Measurements from ENCODE around the gene VAT1L. TPM values are rescaled to one million over a fixed set of nuclear protein-coding genes. Genes with fewer than 3 reads are reported as not detected.

The VAT1L gene
- total RNA-seq, 1 experiment from 2014 or later: 0.10 TPM

DNA sequence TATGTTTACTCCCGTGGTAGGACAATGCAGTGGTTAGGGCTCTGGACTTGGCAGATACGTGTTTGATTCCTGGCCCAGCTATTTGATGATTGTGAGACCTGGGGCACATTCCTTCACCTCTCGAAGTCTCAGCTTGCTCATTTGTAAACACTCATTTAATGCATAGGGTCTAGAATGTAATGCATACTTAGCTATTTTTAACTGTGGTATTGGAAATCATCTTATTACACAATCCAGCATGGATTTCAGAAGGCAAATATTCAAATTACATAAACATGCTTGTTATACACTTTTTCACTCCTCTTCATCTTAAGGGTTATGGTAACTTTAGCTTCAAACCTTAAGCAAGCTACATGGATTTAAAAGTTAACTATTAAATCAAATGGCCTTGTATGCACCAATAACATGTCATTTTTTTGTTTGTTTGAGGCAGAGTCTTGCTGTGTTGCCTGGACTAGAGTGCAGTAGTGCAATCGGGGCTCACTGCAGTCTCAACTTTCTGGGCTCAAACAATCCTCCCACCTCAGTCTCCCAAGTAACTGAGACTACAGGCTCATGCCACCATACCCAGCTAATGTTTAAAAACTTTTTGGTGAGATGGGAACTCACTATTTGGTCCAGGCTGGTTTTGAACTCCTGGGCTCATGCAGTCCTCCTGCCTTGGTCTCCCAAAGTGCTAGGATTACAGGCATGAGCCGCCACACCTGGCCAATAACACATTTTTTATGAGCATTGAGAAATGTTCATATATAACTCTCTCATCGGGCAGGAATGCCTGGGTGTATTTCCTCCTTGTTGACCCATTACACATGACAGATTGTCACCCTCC, 52.5 kb downstream of the VAT1L start:
- no peak overlapping the region for H3K9ac ChIP-seq (ENCODE audit: low read length)
- no TSS peak for BruUV-seq (replicated peaks)
- no peak overlapping the region for H3K4me2 ChIP-seq (ENCODE audit: low read length)
- no peaks in the 10 kb centered on the region for H4K20me1 ChIP-seq (ENCODE audit: insufficient read depth)
- CTCF ChIA-PET: no interaction called here
- POLR2A ChIA-PET: no interaction called here
- no peaks in the 10 kb centered on the region for H3K79me2 ChIP-seq (ENCODE audit: insufficient read depth, low read length)
- DNase-seq (ENCODE audit: low read depth, low spot score): no peak
- H3K27ac ChIP-seq (ENCODE audit: low read depth, low read length): no peak overlapping the region
- no peak overlapping the region for H2AFZ ChIP-seq (ENCODE audit: low read depth, low read length, poor library complexity, severe bottlenecking)
- RAD21 ChIA-PET (ENCODE audit: low non-redundant PET in 1 of 2, low total read pairs in 2 of 2, uncharacterized antibody in 2 of 2, unreplicated experiment in 2 of 2): no interaction called here
- ATAC-seq: no peak
- no peaks in the 10 kb centered on the region for H3K9me3 ChIP-seq (ENCODE audit: control insufficient read depth in 1 of 2, insufficient read depth in 1 of 2, low read depth in 1 of 2, low read length in 2 of 2)
- H3K36me3 ChIP-seq (ENCODE audit: control insufficient read depth in 1 of 2, insufficient read depth in 2 of 2, low read length in 2 of 2): no peaks in the 10 kb centered on the region
- no peaks in the 10 kb centered on the region for H3K9me2 ChIP-seq (ENCODE audit: insufficient read depth)
- no peak for TF ChIP-seq EGR1 (IDR thresholded peaks at IDR 0.05; ENCODE audit: low read depth)
- no peak for TF ChIP-seq SP1 (IDR thresholded peaks at IDR 0.05; ENCODE audit: low read depth)
- no peak for TF ChIP-seq ELF1 (IDR thresholded peaks at IDR 0.05; ENCODE audit: borderline replicate concordance, low read depth)
- no peak for TF ChIP-seq ZNF274 (IDR thresholded peaks at IDR 0.05; ENCODE audit: low read depth, low read length)
- no peak for TF ChIP-seq RAD21 (IDR thresholded peaks at IDR 0.05; ENCODE audit: low read depth)
- no peak for TF ChIP-seq YY1 (IDR thresholded peaks at IDR 0.05; ENCODE audit: extremely low read depth, insufficient replicate concordance, low read depth, low read length)
- no peak for TF ChIP-seq SIN3A (IDR thresholded peaks at IDR 0.05; ENCODE audit: low read depth)
- TF ChIP-seq POLR2AphosphoS5 (IDR thresholded peaks at IDR 0.05; ENCODE audit: low read depth, low read length): no peak
- TF ChIP-seq, protein P1, sequence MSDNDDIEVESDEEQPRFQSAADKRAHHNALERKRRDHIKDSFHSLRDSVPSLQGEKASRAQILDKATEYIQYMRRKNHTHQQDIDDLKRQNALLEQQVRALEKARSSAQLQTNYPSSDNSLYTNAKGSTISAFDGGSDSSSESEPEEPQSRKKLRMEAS (IDR thresholded peaks at IDR 0.05): no peak
- TF ChIP-seq, protein P2, sequence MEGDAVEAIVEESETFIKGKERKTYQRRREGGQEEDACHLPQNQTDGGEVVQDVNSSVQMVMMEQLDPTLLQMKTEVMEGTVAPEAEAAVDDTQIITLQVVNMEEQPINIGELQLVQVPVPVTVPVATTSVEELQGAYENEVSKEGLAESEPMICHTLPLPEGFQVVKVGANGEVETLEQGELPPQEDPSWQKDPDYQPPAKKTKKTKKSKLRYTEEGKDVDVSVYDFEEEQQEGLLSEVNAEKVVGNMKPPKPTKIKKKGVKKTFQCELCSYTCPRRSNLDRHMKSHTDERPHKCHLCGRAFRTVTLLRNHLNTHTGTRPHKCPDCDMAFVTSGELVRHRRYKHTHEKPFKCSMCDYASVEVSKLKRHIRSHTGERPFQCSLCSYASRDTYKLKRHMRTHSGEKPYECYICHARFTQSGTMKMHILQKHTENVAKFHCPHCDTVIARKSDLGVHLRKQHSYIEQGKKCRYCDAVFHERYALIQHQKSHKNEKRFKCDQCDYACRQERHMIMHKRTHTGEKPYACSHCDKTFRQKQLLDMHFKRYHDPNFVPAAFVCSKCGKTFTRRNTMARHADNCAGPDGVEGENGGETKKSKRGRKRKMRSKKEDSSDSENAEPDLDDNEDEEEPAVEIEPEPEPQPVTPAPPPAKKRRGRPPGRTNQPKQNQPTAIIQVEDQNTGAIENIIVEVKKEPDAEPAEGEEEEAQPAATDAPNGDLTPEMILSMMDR (IDR thresholded peaks at IDR 0.05 in 2 of 3, conservative IDR thresholded peaks at IDR 0.05 in 1 of 3; ENCODE audit: borderline replicate concordance in 1 of 3, insufficient read depth in 1 of 3, low read depth in 2 of 3, low read length in 2 of 3): no peak
- TF ChIP-seq SRF (IDR thresholded peaks at IDR 0.05; ENCODE audit: low read depth): no peak
- H3K27me3 ChIP-seq (ENCODE audit: insufficient read depth, low read length): peaks cover 73% of the 10 kb centered on the region
- H3K4me1 ChIP-seq (ENCODE audit: control insufficient read depth in 1 of 2, insufficient read depth in 2 of 2, low read length in 2 of 2): no peaks in the 10 kb centered on the region
- no peak overlapping the region for H3K4me3 ChIP-seq (replicated peaks in 1 of 2; ENCODE audit: low read depth in 1 of 2, low read length in 2 of 2)
- intact Hi-C loops (cut with micrococcal nuclease): no loop called here
